HG03108 (cell line): Measurements from ENCODE around the gene RANBP17.
"Not testable (repeated sequence)": the region's sequence is repeated elsewhere in the genome, so short reads cannot be mapped to it uniquely, and the experiment has no call there.

ENCODE experiments used
- ATAC-seq: cut with Tn5 transposase; IDR thresholded peaks from one replicate; pipeline ENCODE4 v1.9.1; 2021; ENCODE audit warnings: moderate library complexity; ENCODE audit not compliant: unreplicated experiment

Gene RANBP17

DNA sequence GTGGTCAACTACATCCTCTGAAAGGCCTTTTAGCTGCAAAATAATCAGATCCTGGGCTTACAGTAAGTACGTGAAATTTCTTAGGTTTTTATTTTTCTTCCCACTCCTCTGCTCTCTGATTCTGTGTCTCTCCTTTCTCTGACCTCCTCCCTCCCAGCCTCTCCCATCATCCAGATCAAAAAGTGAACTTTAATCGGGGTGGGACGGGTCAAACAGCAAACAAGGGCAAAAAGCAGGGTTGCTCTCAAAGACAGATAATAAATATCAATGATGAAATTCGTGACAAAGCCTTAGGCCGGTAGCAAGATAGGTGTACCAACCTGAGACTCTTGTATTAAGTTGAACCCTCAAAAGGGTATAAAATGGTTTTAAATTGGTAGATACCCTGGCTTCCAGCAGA, 76.1 kb downstream of the RANBP17 start:
- no peak for ATAC-seq

DNA sequence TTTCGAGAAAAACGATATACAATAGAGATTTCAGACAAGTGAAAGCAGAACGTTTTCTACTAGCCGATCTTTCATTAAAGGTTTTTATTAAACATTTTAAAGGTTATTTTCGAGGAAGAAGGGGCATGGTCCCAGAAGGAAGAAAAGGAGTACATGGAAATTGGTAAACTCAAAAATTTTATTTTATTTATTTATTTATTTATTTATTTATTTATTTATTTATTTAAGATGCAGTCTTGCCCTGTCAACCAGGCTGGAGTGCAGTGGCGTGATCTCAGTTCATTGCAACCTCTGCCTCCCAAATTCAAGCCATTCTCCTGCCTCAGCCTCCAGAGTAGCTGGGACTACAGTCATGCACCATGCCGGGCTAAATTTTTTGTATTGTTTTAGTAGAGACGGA, 77.4 kb downstream of the RANBP17 start:
- ATAC-seq, result no peak

- no peak for ATAC-seq
Measured at GRCh38 chr5:170941788-170942187, 80.0 kb downstream of the RANBP17 start.

GRCh38 chr5:170945275-170945674, 83.5 kb downstream of the RANBP17 start:
- ATAC-seq, result no peak

- no peak for ATAC-seq
Measured at GRCh38 chr5:170960567-170960966, 98.7 kb downstream of the RANBP17 start.

DNA sequence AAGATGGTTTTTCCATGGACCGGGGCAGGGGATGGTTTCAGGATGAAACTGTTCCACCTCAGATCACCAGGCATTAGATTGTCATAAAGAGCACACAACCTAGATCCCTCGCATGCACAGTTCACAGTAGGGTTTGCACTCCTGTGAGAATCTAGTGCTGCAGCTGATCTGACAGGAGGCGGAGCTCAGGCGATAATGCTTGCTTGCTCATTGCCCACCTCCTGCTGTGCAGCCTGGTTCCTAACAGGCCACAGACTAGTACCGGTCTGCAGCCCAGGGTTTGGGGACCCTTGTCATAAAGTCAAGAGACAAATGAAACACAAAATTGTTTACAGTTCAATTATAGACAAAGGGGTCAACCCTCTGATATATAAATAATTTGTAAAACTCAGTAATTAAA, 101.7 kb downstream of the RANBP17 start:
- ATAC-seq, result no peak

DNA sequence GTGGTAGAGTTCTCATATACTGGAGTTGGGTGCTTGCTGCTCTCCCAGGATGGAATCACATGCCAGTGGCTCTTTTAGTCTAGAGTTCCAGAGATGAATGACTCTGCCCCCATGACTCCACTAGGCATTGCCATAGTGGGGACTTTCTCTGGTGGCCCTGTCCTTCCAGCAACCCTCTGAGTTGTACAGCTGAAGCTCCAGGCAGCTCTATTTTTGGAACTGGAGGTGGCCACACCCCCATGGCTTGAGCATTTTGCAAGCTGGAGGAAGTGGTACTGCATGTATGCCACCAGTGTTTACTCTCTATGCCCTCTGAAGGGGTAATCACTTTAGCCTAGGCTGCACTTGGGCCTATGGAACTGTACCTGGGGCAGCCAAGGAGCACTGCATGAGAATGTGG, 112.6 kb downstream of the RANBP17 start:
- ATAC-seq, result no peak

GRCh38 chr5:170980261-170980660, 118.4 kb downstream of the RANBP17 start:
- ATAC-seq, result not testable (repeated sequence)

- no peak for ATAC-seq
Measured at GRCh38 chr5:170985486-170985885, 123.7 kb downstream of the RANBP17 start.

DNA sequence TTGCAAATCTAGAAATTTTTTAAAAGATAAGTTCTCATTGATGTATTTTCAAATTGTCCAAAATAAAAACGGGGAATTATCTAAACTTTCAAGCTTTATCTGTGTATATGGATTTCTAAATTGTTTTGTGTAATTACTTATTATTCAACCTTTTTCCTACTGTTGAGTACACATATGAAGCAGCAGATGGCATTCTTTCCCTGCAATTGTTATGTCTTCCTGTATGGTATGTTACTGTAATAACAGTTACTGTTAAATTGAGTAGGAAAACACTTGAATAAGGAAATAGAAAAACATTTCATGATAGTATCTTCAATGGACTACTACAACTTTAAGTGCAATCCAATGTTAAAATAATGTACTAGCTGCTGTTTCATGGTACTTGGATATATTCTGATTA, 124.8 kb downstream of the RANBP17 start:
- ATAC-seq, result no peak

GRCh38 chr5:170993476-170993875, 131.7 kb downstream of the RANBP17 start:
- no peak for ATAC-seq

- ATAC-seq, result no peak
Measured at GRCh38 chr5:171010086-171010485, 148.3 kb downstream of the RANBP17 start.

DNA sequence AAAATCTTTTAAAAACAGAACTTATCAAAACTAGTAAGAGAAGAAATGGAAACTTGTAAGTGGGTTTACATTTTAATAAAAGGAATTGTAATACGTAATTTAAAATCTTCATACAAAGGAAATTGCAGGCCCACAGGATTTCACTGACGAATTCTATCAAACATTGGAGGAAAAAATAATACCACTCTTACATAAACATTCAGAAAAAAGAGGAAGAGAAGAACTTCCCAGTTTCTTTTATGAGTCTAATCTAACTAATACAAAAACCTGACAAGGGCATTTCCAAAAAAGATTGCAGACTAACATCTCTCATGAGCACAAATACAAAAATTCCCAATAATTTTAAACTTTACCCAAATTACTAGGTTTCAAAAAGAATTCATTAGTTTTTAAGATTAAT, 149.0 kb downstream of the RANBP17 start:
- ATAC-seq, result no peak

- ATAC-seq, result no peak
Measured at GRCh38 chr5:171023508-171023907, 161.7 kb downstream of the RANBP17 start.

DNA sequence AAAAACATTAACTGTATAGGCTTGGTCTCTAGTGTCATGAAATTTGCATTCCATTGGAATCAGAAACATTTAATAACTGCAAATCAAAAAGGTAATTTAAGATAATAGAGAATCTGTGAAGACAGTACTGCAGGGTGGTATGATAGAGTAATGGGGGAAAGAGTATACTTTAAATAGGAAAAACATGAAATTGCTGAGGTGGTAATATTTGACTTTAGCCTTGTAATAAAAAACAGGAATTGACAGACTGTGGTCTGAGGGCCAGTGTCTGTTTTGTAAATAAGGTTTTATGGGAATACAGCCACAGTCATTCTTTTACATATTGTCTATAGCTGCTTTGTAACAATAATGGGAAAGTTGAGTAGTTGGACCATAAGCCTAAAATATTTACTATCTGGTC, 162.3 kb downstream of the RANBP17 start:
- no peak for ATAC-seq

DNA sequence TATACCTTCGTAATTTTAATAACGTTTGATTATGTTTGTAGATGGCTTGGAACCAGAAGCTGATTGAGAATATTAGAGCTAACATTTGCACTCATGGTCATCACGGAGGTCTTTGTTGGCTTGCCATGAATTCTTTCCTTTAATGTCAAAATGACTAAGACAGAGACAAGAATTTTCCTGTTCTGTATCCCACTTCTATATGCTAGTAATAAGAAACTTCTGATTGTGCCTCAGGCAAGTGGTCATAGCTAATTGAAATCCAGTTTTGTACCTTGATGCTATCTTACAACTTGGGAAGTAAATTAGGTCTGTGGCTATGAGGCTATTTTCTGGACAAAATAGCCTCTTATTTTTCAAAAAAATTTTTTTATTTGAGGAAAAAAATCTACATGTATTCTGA, 167.6 kb downstream of the RANBP17 start:
- ATAC-seq, result no peak

GRCh38 chr5:171031977-171032376, 170.2 kb downstream of the RANBP17 start:
- no peak for ATAC-seq

DNA sequence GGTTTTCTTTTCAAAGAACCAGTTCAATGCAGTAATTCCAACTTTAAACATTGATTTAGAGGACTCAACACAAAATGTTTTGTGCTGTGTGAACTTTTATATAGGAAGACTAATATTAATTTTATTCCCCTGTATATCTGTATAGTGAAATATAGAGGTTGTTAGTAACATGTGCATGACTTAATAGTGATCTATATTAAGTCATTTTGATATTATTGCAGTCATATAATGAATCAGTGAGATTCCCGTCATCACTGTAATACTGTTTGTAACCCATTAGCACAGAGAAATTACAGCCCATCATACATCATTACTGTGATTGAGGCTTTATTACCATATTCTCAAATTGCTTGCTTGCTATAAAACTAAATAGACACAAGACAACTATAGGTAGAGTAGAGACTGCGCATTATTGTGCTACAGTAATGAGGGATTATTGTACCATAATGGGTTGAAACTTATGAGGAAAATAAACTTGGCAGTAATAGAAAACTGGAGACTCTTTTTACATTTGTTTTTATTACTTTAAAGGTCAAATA, 170.7 kb downstream of the RANBP17 start:
- no peak for ATAC-seq

- not testable (repeated sequence) for ATAC-seq
Measured at GRCh38 chr5:171041893-171042292, 180.1 kb downstream of the RANBP17 start.

GRCh38 chr5:171050916-171051315, 189.1 kb downstream of the RANBP17 start:
- no peak for ATAC-seq

GRCh38 chr5:171055875-171056454, 194.1 kb downstream of the RANBP17 start:
- no peak for ATAC-seq

DNA sequence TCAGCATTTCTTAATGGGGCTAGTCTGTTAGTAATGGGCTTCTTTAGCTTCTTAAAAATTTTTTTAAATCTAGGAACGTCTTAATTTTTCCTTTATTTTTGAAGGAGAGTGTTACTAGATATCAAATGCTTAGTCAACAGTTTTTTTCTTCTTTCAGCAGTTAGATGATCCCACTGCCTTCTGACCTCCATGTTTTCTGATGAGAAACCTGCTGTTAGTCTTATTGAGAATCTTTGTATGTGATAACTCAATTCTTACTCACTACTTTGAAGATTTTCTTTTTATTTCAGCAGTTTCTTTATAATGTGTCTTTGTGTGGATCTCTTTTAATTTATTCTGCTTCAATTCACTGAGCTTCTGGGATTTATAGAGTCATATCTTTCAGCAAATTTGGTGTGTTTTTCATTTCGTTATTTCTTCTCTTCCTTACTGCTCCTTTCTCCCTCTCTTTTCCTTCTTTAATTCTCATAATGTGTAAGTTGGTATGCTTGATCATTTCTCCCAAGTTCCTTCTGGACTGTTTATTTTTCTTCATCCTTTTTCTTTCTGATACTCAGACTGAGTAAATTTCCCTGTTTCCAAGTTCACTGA, 205.8 kb downstream of the RANBP17 start:
- ATAC-seq, result no peak

DNA sequence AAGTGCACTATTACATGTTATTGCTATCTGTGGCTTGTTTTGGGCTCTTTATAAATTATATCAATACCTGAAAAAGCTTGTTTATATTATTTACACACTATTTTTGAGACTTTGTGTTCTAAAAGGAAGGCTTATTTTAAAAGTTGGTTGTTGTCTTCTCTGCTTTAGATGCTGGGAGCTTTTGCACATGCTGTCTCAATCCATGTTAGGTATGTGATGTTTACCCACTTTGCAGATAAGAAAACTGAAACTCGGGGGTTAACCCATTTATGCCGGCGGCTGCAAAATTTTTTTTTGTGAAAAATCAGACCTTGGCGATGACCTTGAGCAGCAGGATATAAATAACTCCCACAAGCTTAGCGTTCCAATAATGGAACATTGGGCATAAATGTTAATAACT, 212.9 kb downstream of the RANBP17 start:
- no peak for ATAC-seq
